Ramos (cell line): ENCODE data around the gene DIP2A.
"Not testable (repeated sequence)": the region's sequence is repeated elsewhere in the genome, so short reads cannot be mapped to it uniquely, and the experiment has no call there.

Experiments
- in situ Hi-C: fragments of 300-500 bp; cut with MboI; formaldehyde crosslinking; loops from one replicate; pipeline ENCODE4 v1.14.3; 2022; ENCODE audit warnings: low sequenced_read_pairs; ENCODE audit not compliant: unreplicated experiment

The DIP2A gene

DNA sequence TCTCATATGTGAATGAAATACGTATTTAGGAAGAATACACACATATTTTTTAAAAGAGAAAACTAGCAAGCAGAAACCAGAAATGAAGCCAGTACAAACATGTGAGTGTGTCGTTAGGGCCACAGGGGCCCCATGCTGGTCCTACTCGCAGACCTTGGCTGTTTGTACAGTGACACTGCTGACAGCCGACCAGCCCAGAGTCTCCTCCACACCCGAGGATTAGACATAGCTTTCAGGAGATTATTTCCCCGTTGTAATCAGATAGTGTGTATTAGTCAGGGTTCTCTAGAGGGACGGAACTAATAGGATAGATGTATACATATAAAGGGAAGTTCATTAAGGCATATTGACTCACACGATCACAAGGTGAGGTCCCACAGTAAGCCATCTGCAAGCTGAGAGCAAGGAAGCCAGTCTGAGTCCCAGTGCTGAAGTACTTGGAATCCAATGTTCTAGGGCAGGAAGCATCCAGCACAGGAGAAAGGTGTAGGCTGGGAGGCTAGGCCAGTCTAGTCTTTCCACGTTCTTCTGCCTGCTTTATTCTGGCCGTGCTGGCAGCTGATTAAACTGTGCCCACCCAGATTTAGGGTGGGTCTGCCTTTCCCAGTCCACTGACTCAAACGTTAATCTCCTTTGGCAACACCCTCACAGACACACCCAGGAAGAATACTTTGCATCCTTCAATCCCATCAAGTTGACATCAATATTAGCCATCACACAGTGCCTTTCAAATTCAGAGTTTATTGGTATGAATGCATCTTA is 51.2 kb downstream of the DIP2A start:
- in situ Hi-C loops, result no loop called here

- in situ Hi-C loops, result no loop called here
Measured at GRCh38 chr21:46515109-46515508, 56.4 kb downstream of the DIP2A start.

DNA sequence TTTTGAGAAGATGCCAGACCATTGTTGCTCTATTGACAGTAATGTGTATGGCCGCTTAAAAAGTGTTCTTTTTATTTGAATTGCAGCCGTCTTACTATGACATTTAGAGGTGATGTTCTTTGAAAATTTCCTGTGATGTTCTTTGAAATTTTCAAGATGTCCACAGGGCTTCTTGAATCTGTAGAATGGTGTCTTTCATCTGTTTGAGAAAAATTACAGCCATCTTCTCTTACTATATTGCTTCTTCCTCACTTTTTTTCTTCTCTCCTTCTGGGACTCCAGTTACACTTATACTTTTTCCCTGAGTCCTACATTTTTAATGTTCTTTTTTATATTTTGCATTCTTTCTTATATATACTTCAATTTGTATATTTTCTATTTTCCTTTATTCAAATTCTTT is 57.4 kb downstream of the DIP2A start:
- in situ Hi-C loops, result no loop called here

DNA sequence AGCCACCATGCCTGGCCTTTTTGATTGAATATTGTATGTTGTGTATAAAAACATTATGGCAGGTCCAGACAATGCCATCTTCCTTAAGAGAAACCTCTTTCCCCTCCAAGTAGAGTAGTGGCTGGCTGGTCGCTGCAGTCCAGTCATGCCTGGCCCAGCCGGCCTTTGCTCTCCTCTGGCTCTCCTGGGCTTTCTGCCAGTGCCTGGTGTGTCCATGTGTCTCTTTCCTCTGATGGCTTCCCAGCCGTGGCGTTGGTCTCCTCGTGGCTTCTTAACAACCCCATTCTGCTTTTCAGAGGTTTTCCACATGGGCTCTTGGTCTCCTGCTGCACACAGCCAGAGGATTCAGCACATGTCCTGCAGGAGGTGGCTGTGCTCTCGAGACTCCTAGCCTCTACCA is 58.7 kb downstream of the DIP2A start:
- in situ Hi-C loops, result no loop called here

GRCh38 chr21:46518983-46519583 is 60.4 kb downstream of the DIP2A start:
- in situ Hi-C loops, result no loop called here

- in situ Hi-C loops, result not testable (repeated sequence)
Measured at GRCh38 chr21:46527393-46527792, 68.7 kb downstream of the DIP2A start.

- in situ Hi-C loops, result no loop called here
Measured at GRCh38 chr21:46527801-46528200, 69.1 kb downstream of the DIP2A start.

DNA sequence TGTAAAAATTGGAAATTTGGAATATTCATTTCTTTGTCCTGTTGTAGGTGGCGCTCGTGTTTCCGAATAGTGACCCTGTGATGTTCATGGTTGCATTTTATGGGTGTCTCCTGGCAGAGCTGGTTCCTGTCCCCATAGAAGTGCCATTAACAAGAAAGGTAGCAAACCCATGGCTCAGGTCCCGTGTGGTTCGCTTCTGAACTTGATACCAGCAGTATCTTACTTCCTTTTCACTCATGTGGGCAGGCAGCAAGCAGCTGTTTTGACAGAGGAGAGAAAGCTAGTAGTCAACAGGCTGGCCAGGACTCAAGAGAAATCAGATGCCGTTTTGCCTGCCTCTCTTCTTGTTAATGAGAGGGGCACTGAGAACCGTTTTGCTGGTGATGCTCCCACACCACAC is 73.4 kb downstream of the DIP2A start:
- in situ Hi-C loops, result no loop called here

- in situ Hi-C loops, result no loop called here
Measured at GRCh38 chr21:46537026-46537425, 78.3 kb downstream of the DIP2A start.

- in situ Hi-C loops, result no loop called here
Measured at GRCh38 chr21:46538262-46538661, 79.6 kb downstream of the DIP2A start.

DNA sequence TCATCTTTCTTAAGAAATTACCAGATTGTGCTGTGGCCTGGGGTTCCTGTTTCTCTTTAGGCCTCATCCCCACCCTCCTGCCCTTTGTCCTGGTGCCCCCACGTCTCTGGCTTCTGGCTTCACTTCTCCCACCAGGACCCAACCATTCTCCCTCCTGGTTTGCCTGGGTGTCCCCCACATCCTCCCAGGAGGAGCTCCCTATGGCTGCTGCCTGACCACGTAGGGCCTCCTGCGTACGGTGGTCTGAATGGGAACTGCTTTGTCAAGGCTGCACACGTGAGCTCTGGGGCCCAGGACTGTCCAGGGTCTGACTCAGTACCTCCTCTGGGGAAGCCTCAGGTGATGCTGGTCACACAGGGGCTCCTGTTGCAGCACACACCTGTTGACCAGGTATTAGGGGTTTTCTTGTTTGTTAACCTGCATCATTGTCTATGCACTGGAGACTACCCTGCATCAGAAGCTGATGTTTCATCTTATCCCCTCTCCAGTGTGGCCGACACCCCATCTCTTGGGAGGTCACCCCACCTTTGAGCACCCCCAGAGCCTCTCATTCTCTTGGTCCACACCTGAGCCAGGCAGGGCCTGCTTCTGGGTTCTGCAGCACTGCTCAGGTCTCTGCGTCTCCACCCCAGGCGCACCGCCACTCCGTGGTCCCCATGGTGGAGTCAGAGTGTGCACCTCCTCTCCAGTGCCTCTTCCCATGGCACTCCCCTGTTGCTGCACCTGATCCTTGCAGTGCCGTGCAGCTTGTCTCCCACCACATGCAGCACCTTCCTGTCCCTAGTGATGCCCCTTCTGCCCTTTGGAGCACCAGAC is 80.4 kb downstream of the DIP2A start:
- in situ Hi-C loops, result no loop called here

GRCh38 chr21:46540087-46540710 is 81.5 kb downstream of the DIP2A start:
- in situ Hi-C loops, result no loop called here

- in situ Hi-C loops, result no loop called here
Measured at GRCh38 chr21:46542588-46543124, 84.0 kb downstream of the DIP2A start.

- in situ Hi-C loops, result no loop called here
Measured at GRCh38 chr21:46543306-46543705, 84.6 kb downstream of the DIP2A start.

DNA sequence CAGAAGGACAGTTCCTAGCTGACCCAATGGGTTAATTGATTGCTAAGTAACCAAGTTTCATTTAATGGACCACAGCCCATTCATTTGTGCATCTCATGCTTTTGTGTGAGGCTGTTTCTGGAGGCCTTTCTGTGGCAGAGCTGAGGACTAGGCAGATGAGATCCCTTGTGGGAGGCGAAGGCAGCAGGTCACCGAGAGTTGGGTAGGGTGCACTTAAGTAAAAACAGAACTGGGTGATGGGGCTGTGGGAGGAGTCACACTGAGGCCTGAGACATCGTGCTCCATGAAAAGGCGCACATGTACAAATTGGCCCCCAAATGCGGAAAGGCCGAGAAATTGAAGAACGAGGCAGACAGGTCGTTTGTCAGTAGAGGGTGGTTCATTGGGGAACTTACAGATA is 85.3 kb downstream of the DIP2A start:
- in situ Hi-C loops, result no loop called here

GRCh38 chr21:46544824-46545223 is 86.1 kb downstream of the DIP2A start:
- in situ Hi-C loops, result no loop called here

DNA sequence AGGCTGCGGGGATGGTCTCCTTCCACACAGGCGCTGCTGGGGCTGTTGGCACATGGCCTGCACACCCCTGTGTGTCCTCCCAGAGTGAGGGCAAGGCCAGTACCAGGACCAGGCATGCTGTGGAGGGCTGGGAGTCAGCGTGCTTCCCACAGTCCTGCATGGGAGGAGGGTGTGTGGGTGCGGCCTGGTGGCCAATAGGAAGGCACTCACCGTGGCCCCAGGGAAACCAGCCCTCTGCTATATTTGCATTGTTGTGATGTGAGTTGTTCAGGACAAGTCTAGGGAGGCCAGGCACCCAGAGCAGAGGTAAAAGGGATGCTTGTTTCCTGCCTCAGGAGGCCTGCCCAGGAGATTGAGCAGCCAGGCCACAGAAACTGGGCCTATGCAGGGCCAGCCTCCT is 86.7 kb downstream of the DIP2A start:
- in situ Hi-C loops, result no loop called here

DNA sequence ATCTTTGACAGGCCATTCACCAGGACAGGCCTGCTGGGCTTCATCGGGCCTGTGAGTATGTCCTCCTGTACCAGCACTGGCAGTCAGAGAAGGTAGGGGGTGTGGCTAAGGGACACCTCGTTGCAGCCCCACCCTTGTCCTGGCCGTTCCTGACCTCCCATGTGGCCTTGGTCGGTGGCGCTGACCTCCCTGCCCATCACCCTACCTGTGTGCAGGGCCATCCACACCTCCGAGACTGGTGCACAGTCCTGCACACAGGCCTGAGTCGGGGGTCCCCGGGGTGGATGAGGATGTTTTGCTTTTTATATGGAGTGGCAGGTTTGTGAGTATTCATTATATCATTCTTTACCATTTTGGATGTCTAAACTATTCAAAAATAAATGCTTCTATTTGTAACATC is 87.2 kb downstream of the DIP2A start:
- in situ Hi-C loops, result no loop called here

GRCh38 chr21:46546799-46547198 is 88.1 kb downstream of the DIP2A start:
- in situ Hi-C loops, result no loop called here

GRCh38 chr21:46549650-46550049 is 91.0 kb downstream of the DIP2A start:
- in situ Hi-C loops, result no loop called here
